K562 (cell line): ENCODE measurements around the gene LGR6. TPM values are rescaled to one million over a fixed set of nuclear protein-coding genes. Genes with fewer than 3 reads are reported as not detected.

Source experiments
- ATF3 ChIP-seq, 2 experiments: fragments of 450-650 bp in 1 of 2; sonication (generic) in 1 of 2; formaldehyde crosslinking in 1 of 2; IDR thresholded peaks in 1 of 2; conservative IDR thresholded peaks in 1 of 2; 2 replicates each; pipeline versions ENCODE4 v1.6.1 to v1.8.1; 2016 to 2023; ENCODE audit warnings: mild to moderate bottlenecking in 2 of 2, moderate library complexity in 2 of 2, inconsistent platforms in 1 of 2, missing genetic modification reagents in 1 of 2
- BDP1 ChIP-seq: IDR thresholded peaks from 3 replicates; pipeline ENCODE4 v1.6.1; 2011; ENCODE audit not compliant: insufficient read length, insufficient read depth
- CCAR2 ChIP-seq: fragments of 200-400 bp; formaldehyde crosslinking; IDR thresholded peaks from 2 replicates; pipeline ENCODE4 v1.6.1; 2017; ENCODE audit warnings: mild to moderate bottlenecking, low read depth, low read length
- DDX20 ChIP-seq: fragments of 450-650 bp; IDR thresholded peaks from 2 replicates; pipeline ENCODE4 v1.6.1; 2016; ENCODE audit warnings: missing genetic modification characterization, low read depth, mild to moderate bottlenecking, missing compliant biosample characterization, moderate library complexity
- ESRRB ChIP-seq: fragments of 250-450 bp; sonication (Bioruptor Pico); IDR thresholded peaks from 2 replicates; pipeline ENCODE4 v1.5.0; 2020; ENCODE audit warnings: mild to moderate bottlenecking, moderate library complexity, borderline replicate concordance
- MAX ChIP-seq: sonication (generic); formaldehyde crosslinking; IDR thresholded peaks from 2 replicates; pipeline ENCODE4 v1.9.0; 2022; ENCODE audit warnings: mild to moderate bottlenecking, missing genetic modification reagents
- MLX ChIP-seq, 2 experiments: fragments of 450-650 bp in 1 of 2; sonication (generic) in 1 of 2; formaldehyde crosslinking; conservative IDR thresholded peaks; 2 replicates each; pipeline versions ENCODE4 v1.4.0 to v1.8.1; 2020 to 2022; ENCODE audit warnings: mild to moderate bottlenecking in 1 of 2, missing genetic modification reagents in 1 of 2
- NFE2 ChIP-seq: IDR thresholded peaks from 2 replicates; pipeline ENCODE4 v1.6.1; 2014; ENCODE audit warnings: antibody characterized with exemption, low read depth
- PKNOX1 ChIP-seq: fragments of 450-650 bp; IDR thresholded peaks from 2 replicates; pipeline ENCODE4 v1.6.1; 2016
- PRPF4 ChIP-seq: fragments of 200-400 bp; formaldehyde crosslinking; IDR thresholded peaks from one replicate; pipeline ENCODE4 v1.6.1; 2017; ENCODE audit warnings: low read length, low read depth, mild to moderate bottlenecking; ENCODE audit not compliant: insufficient read depth, poor library complexity, severe bottlenecking
- RBBP5 ChIP-seq: fragments of 200-600 bp; sonication (generic); IDR thresholded peaks from 2 replicates; pipeline ENCODE4 v1.6.1; 2012; ENCODE audit warnings: borderline replicate concordance, mild to moderate bottlenecking, low read length, control low read depth, inconsistent platforms; ENCODE audit not compliant: insufficient read depth, poor library complexity, severe bottlenecking
- RBM22 ChIP-seq: fragments of 200-400 bp; formaldehyde crosslinking; IDR thresholded peaks from 2 replicates; pipeline ENCODE4 v1.6.1; 2018; ENCODE audit warnings: low read length, low read depth; ENCODE audit not compliant: poor library complexity, severe bottlenecking
- RFX1 ChIP-seq: fragments of 450-650 bp; IDR thresholded peaks from 2 replicates; pipeline ENCODE4 v1.6.1; 2016; ENCODE audit warnings: mild to moderate bottlenecking, moderate library complexity
- RNF2 ChIP-seq: sonication (generic); IDR thresholded peaks from 2 replicates; pipeline ENCODE4 v1.6.1; 2016
- SMARCA5 ChIP-seq: fragments of 450-650 bp; IDR thresholded peaks from 2 replicates; pipeline ENCODE4 v1.6.1; 2016
- SMARCC2 ChIP-seq: fragments of 450-650 bp; IDR thresholded peaks from 2 replicates; pipeline ENCODE4 v1.6.1; 2017; ENCODE audit warnings: antibody characterized with exemption, moderate library complexity, mild to moderate bottlenecking, low read depth
- STAG1 ChIP-seq: sonication (generic); formaldehyde crosslinking; IDR thresholded peaks from 2 replicates; pipeline ENCODE4 v1.5.0; 2020; ENCODE audit warnings: missing genetic modification reagents, borderline replicate concordance
- TSC22D4 ChIP-seq: fragments of 450-650 bp; IDR thresholded peaks from 2 replicates; pipeline ENCODE4 v1.6.1; 2016; ENCODE audit warnings: missing genetic modification characterization, missing biosample characterization, control low read depth
- ZBTB1 ChIP-seq: sonication (generic); formaldehyde crosslinking; IDR thresholded peaks from 2 replicates; pipeline ENCODE4 v1.8.1; 2023; ENCODE audit warnings: missing genetic modification reagents, low read depth, mild to moderate bottlenecking, borderline replicate concordance
- ZBTB12 ChIP-seq: fragments of 250-450 bp; sonication (Bioruptor Pico); IDR thresholded peaks from 2 replicates; pipeline ENCODE4 v1.4.0; 2020
- ZNF124 ChIP-seq: sonication (generic); formaldehyde crosslinking; IDR thresholded peaks from 2 replicates; pipeline ENCODE4 v1.8.1; 2022; ENCODE audit warnings: missing genetic modification reagents
- ZNF3 ChIP-seq: fragments of 250-450 bp; sonication (Bioruptor Pico); IDR thresholded peaks from 2 replicates; pipeline ENCODE4 v1.5.0; 2021; ENCODE audit warnings: mild to moderate bottlenecking, moderate library complexity
- polyA plus RNA-seq, 8 experiments: library from polyadenylated mRNA; depleted of rRNA in 4 of 8; stranded (reverse) in 5 of 8; unstranded in 3 of 8; fragments of >200 nt; fragmentation: Nextera tagmentation in 2 of 8; fragmentation: Illumina TruSeq in 1 of 8; extraction: Ambion mirVana in 2 of 8; extraction: Trizol in 1 of 8; gene quantifications; 2 replicates each; pipeline versions ENCODE4 v1.2.1 to v1.2.3, GENCODE V29; 2011 to 2014; ENCODE audit warnings: inconsistent platforms in 1 of 8, missing spikeins in 1 of 8
- total RNA-seq, 7 experiments: library from RNA; depleted of rRNA in 6 of 7; stranded (reverse); fragments of >200 nt in 6 of 7; fragmentation: Illumina TruSeq in 2 of 7; extraction: Trizol in 2 of 7; gene quantifications; 2 replicates each; pipeline versions ENCODE4 v1.2.1 to v1.2.3, GENCODE V29; 2011 to 2021; ENCODE audit warnings: low replicate concordance in 1 of 7

LGR6 gene
- total and polyA plus RNA-seq, 9 of the 15 experiments (the other 6 are each of a cell fraction or from before 2014, with no cell fraction given), result 0.01 to 0.54 (median 0.17) TPM; not detected in 1

- TF ChIP-seq ATF3 (IDR thresholded peaks at IDR 0.05) (peak; percentile 58), ATF3 (CRISPR knock-in tag; conservative IDR thresholded peaks at IDR 0.05) (no peak), ESRRB (CRISPR knock-in tag) (no peak), SMARCC2 (0 out of 2 replicates have a peak, but pooled peaks have one; percentile 46), CCAR2 (no peak), MAX (CRISPR knock-in tag) (no peak; the same call in 1 of the 2 replicates), RBBP5 (peak; percentile 39), RNF2 (peak; percentile 95), NFE2 (no peak), DDX20 (tag) (0 out of 2 replicates have a peak, but pooled peaks have one; percentile 1), TSC22D4 (no peak), STAG1 (CRISPR knock-in tag) (no peak), ZNF124 (CRISPR knock-in tag) (no peak), ZBTB1 (CRISPR knock-in tag) (no peak; the same call in 1 of the 2 replicates), PKNOX1 (peak; percentile 77), BDP1 (no peak), SMARCA5 (peak; percentile 62; the same call in 1 of the 2 replicates), ZBTB12 (CRISPR knock-in tag) (peak; percentile 38; the same call in 1 of the 2 replicates), RFX1 (no peak), ZNF3 (CRISPR knock-in tag) (no peak), PRPF4 (no peak), MLX (CRISPR knock-in tag; conservative IDR thresholded peaks at IDR 0.05) (0 out of 4 replicates have a peak, but pooled peaks of 1 of the 2 experiments have one; percentile 72), RBM22 (no peak)
Observed at GRCh38 chr1:202159534-202160371, 33.8 kb upstream of the LGR6 start (continued).
